HepG2 (cell line): ENCODE results near the gene PFKM. TPM values are rescaled to one million over a fixed set of nuclear protein-coding genes. Genes with fewer than 3 reads are reported as not detected.

Source experiments
- ATAC-seq: fragments of 200-7000 bp; cut with Tn5 transposase; 3 replicates; pipeline ENCODE4 v1.9.1; 2020; ENCODE audit warnings: mild to moderate bottlenecking, moderate library complexity
- BruUV-seq: library from RNA; stranded (reverse); fragments of 400-500 nt; replicated peaks from 2 replicates; lab custom pipeline; 2021; lab: Mats Ljungman, UMichigan
- CTCF ChIA-PET: fragments of 300-600 bp; formaldehyde crosslinking; extraction: SDS; loops from one replicate; lab custom pipeline; 2021; ENCODE audit warnings: low total read pairs, inconsistent platforms, low intra/inter-chr PET ratio; lab: Yijun Ruan, JAX
- POLR2A ChIA-PET: fragments of 350-600 bp; sonication (Branson Sonifier 250); formaldehyde crosslinking; loops from one replicate; lab custom pipeline; 2020; ENCODE audit warnings: antibody characterized with exemption, inconsistent platforms; lab: Yijun Ruan, JAX
- DNase-seq: peaks from one replicate; pipeline ENCODE4 v3.0.0-alpha.2; 2015; ENCODE audit warnings: low spot score
- FAIRE-seq: peaks from 3 replicates; lab custom pipeline; 2011; peaks lifted over from hg19 to GRCh38; lab: Jason Lieb, UNC
- H2AFZ ChIP-seq: one replicate; pipeline ENCODE4 v1.6.1; 2011; ENCODE audit warnings: low read length, inconsistent platforms
- H3K27ac ChIP-seq: fragments of 300-600 bp; 3 replicates; pipeline ENCODE4 v1.8.0; 2011; ENCODE audit warnings: mixed run types, mild to moderate bottlenecking, mixed read lengths, low read length, inconsistent platforms; ENCODE audit not compliant: insufficient read depth; ENCODE audit errors: extremely low read length
- H3K27me3 ChIP-seq, 2 experiments: fragments of 200-600 bp in 1 of 2; 2 replicates in 1 of 2; 3 replicates in 1 of 2; pipeline versions ENCODE4 v1.6.0 to v1.8.0; 2011; ENCODE audit warnings: low read length in 2 of 2, mild to moderate bottlenecking in 2 of 2, moderate library complexity in 2 of 2, inconsistent platforms in 1 of 2; ENCODE audit not compliant: insufficient read depth in 2 of 2, control insufficient read depth in 1 of 2
- H3K36me3 ChIP-seq, 2 experiments: fragments of 200-600 bp in 1 of 2; replicated peaks in 1 of 2; 2 replicates in 1 of 2; 3 replicates in 1 of 2; pipeline versions ENCODE4 v1.5.1 to v1.8.0; 2011; ENCODE audit warnings: low read length in 2 of 2, inconsistent platforms in 1 of 2; ENCODE audit not compliant: insufficient read depth in 2 of 2, control insufficient read depth in 1 of 2
- H3K4me1 ChIP-seq: 2 replicates; pipeline ENCODE4 v1.5.1; 2012; ENCODE audit warnings: low read length, inconsistent platforms; ENCODE audit not compliant: insufficient read depth
- H3K4me2 ChIP-seq: 2 replicates; pipeline ENCODE4 v1.6.0; 2011; ENCODE audit warnings: low read depth, low read length, inconsistent platforms
- H3K4me3 ChIP-seq, 3 experiments: fragments of 200-600 bp in 1 of 3; sonication (generic), shearing (Covaris generic) in 1 of 3; replicated peaks in 1 of 3; 2 replicates each; pipeline ENCODE4 v1.5.1; 2011 to 2016; ENCODE audit warnings: low read length in 3 of 3, inconsistent platforms in 2 of 3, low read depth in 2 of 3, mild to moderate bottlenecking in 2 of 3, control low read depth in 1 of 3, mixed read lengths in 1 of 3; ENCODE audit not compliant: insufficient read depth in 1 of 3
- H3K79me2 ChIP-seq: one replicate; pipeline ENCODE4 v1.6.1; 2011; ENCODE audit warnings: low read length, inconsistent platforms; ENCODE audit not compliant: insufficient read depth
- H3K9ac ChIP-seq: 2 replicates; pipeline ENCODE4 v1.6.0; 2011; ENCODE audit warnings: mild to moderate bottlenecking, low read depth, low read length, inconsistent platforms; ENCODE audit not compliant: insufficient read depth
- H3K9me3 ChIP-seq: 2 replicates; pipeline ENCODE4 v1.5.1; 2012; ENCODE audit warnings: mild to moderate bottlenecking, low read length
- H4K20me1 ChIP-seq: 2 replicates; pipeline ENCODE4 v1.6.0; 2011; ENCODE audit warnings: inconsistent platforms, mild to moderate bottlenecking, low read length, moderate library complexity; ENCODE audit not compliant: insufficient read depth
- BATF2 ChIP-seq: sonication (generic); formaldehyde crosslinking; IDR thresholded peaks from 2 replicates; pipeline ENCODE4 v1.8.0; 2022; ENCODE audit warnings: mild to moderate bottlenecking, missing genetic modification reagents, moderate library complexity
- CENPT ChIP-seq: sonication (generic); formaldehyde crosslinking; IDR thresholded peaks from 2 replicates; pipeline ENCODE4 v1.8.0; 2022; ENCODE audit warnings: low read depth, mild to moderate bottlenecking, moderate library complexity, missing genetic modification reagents
- MTA1 ChIP-seq: sonication (generic); formaldehyde crosslinking; IDR thresholded peaks from 2 replicates; pipeline ENCODE4 v1.4.0; 2020; ENCODE audit warnings: missing genetic modification reagents, mild to moderate bottlenecking, borderline replicate concordance
- PAF1 ChIP-seq: IDR thresholded peaks from 2 replicates; pipeline ENCODE4 v1.6.1; 2016; ENCODE audit warnings: missing genetic modification reagents, missing compliant biosample characterization
- PCBP2 ChIP-seq: fragments of 200-400 bp; formaldehyde crosslinking; optimal IDR thresholded peaks from 2 replicates; pipeline ENCODE3; 2018; ENCODE audit warnings: low read length, low read depth; ENCODE audit not compliant: poor library complexity, severe bottlenecking
- POLR2G ChIP-seq: fragments of 200-400 bp; formaldehyde crosslinking; IDR thresholded peaks from 2 replicates; pipeline ENCODE4 v1.6.1; 2018; ENCODE audit warnings: mild to moderate bottlenecking, low read depth, low read length, moderate library complexity
- STAG1 ChIP-seq: sonication (generic); formaldehyde crosslinking; IDR thresholded peaks from 2 replicates; pipeline ENCODE4 v1.4.0; 2020; ENCODE audit warnings: missing genetic modification reagents
- ZBTB34 ChIP-seq: sonication (generic); formaldehyde crosslinking; IDR thresholded peaks from 2 replicates; pipeline ENCODE4 v1.8.0; 2022; ENCODE audit warnings: mild to moderate bottlenecking, missing genetic modification reagents
- ZBTB42 ChIP-seq: sonication (generic); formaldehyde crosslinking; IDR thresholded peaks from 2 replicates; pipeline ENCODE4 v1.5.0; 2020; ENCODE audit warnings: mild to moderate bottlenecking, missing genetic modification reagents
- ZNF446 ChIP-seq: sonication (generic); formaldehyde crosslinking; IDR thresholded peaks from 2 replicates; pipeline ENCODE4 v1.5.0; 2020; ENCODE audit warnings: mild to moderate bottlenecking, missing genetic modification reagents
- ZNF546 ChIP-seq: sonication (generic); formaldehyde crosslinking; conservative IDR thresholded peaks from 2 replicates; pipeline ENCODE4 v1.8.1; 2023; ENCODE audit warnings: mild to moderate bottlenecking, missing genetic modification reagents
- ZNF556 ChIP-seq: sonication (generic); formaldehyde crosslinking; IDR thresholded peaks from 2 replicates; pipeline ENCODE4 v1.4.0; 2020; ENCODE audit warnings: mild to moderate bottlenecking, missing genetic modification reagents, borderline replicate concordance
- ZNF580 ChIP-seq: IDR thresholded peaks from 2 replicates; pipeline ENCODE4 v1.6.1; 2016; ENCODE audit warnings: low read depth, borderline replicate concordance
- WGBS: methylation state at CpG from one replicate; pipeline ENCODE4 v1.1.6; 2017; ENCODE audit warnings: low lambda C conversion rate; 5-methylcytosine and 5-hydroxymethylcytosine counted together
- in situ Hi-C: cut with HindIII; loops from 2 replicates; pipeline ENCODE4 v1.10.0; 2017; ENCODE audit warnings: low pct_unique_long_range_greater_than_20kb; ENCODE audit not compliant: extremely low pct_ligation_motif_present
- intact Hi-C: fragments of 100-400 bp; cut with micrococcal nuclease; formaldehyde crosslinking; loops from one replicate; pipeline ENCODE4 v1.10.0; 2022; ENCODE audit not compliant: unreplicated experiment
- polyA plus RNA-seq, 8 experiments: library from polyadenylated mRNA; depleted of rRNA in 3 of 8; stranded (reverse) in 7 of 8; unstranded in 1 of 8; fragments of >200 nt; fragmentation: Illumina TruSeq in 4 of 8; extraction: Trizol in 4 of 8; gene quantifications; 2 replicates each; pipeline versions ENCODE4 v1.2.1 to v1.2.3, GENCODE V29; 2011 to 2016; ENCODE audit warnings: low read depth in 4 of 8, missing spikeins in 1 of 8, mixed read lengths in 1 of 8; ENCODE audit not compliant: insufficient read depth in 1 of 8
- total RNA-seq, 5 experiments: library from RNA; depleted of rRNA; stranded (reverse); fragments of >200 nt; fragmentation: Illumina TruSeq; extraction: Trizol; gene quantifications; 2 replicates each; pipeline ENCODE4 v1.2.3, GENCODE V29; 2016; ENCODE audit warnings: low read depth in 1 of 5

The PFKM gene
- total and polyA plus RNA-seq, 2 of the 13 experiments (the other 11 are each of a cell fraction or from before 2014, with no cell fraction given), result 1.9 to 2.4 TPM

GRCh38 chr12:48074266-48074665, 44.9 kb upstream of the PFKM start:
- Histone ChIP-seq H3K9ac (no peak overlapping the region), H4K20me1 (no peaks in the 10 kb centered on the region), H3K9me3 (no peaks in the 10 kb centered on the region), H3K27me3 (no peaks in the 10 kb centered on the region), H3K4me3 (no peak overlapping the region), H2AFZ (no peak overlapping the region), H3K79me2 (no peaks in the 10 kb centered on the region), H3K4me2 (no peak overlapping the region), H3K27ac (no peak overlapping the region), H3K4me1 (no peaks in the 10 kb centered on the region), H3K36me3 (peaks cover 7 to 39% of the 10 kb centered on the region in 2 experiments)
- no TSS peak for BruUV-seq
- TF ChIP-seq ZNF546 (CRISPR knock-in tag) (no peak), STAG1 (CRISPR knock-in tag) (no peak), ZNF580 (CRISPR knock-in tag) (no peak), MTA1 (no peak), ZBTB42 (no peak), PCBP2 (no peak), CENPT (CRISPR knock-in tag) (no peak), POLR2G (no peak), BATF2 (no peak)
- in situ Hi-C loops, result no loop called here
- ATAC-seq (no peak), DNase-seq (no peak), FAIRE-seq (no peak)
- intact Hi-C loops, result no loop called here
- POLR2A ChIA-PET, result no interaction called here
- CTCF ChIA-PET, result no interaction called here
- WGBS, result 96% methylated on average over 1 of the region's 1 CpG

GRCh38 chr12:48075832-48076231, 43.3 kb upstream of the PFKM start:
- Histone ChIP-seq H2AFZ (no peak overlapping the region), H3K4me3 (no peak overlapping the region), H3K27me3 (no peaks in the 10 kb centered on the region), H3K9me3 (no peaks in the 10 kb centered on the region), H3K4me1 (no peaks in the 10 kb centered on the region), H4K20me1 (no peaks in the 10 kb centered on the region), H3K4me2 (no peak overlapping the region), H3K36me3 (peaks cover 5 to 36% of the 10 kb centered on the region in 2 experiments), H3K79me2 (no peaks in the 10 kb centered on the region), H3K27ac (no peak overlapping the region), H3K9ac (no peak overlapping the region)
- ATAC-seq, result no peak
- POLR2A ChIA-PET, result no interaction called here
- no TSS peak for BruUV-seq
- WGBS, result 85% methylated on average over 1 of the region's 1 CpG
- no peak for FAIRE-seq
- in situ Hi-C loops, result no loop called here
- intact Hi-C loops, result no loop called here
- DNase-seq, result no peak
- CTCF ChIA-PET, result no interaction called here
- TF ChIP-seq PAF1 (CRISPR knock-in tag), result no peak
- no peak for TF ChIP-seq ZNF556 (CRISPR knock-in tag)
- no peak for TF ChIP-seq ZNF446 (CRISPR knock-in tag)
- TF ChIP-seq ZBTB34 (CRISPR knock-in tag), result no peak
